K562 (cell line): ENCODE measurements around the gene ARL2. TPM values are rescaled to one million over a fixed set of nuclear protein-coding genes. Genes with fewer than 3 reads are reported as not detected.
A peak's percentile ranks its signal among the peaks of the same experiment; 100 is the strongest.

Experiments
- ATAC-seq: fragments of 200-7000 bp; cut with Tn5 transposase; 3 replicates; pipeline ENCODE4 v1.9.1; 2020; ENCODE audit warnings: moderate library complexity
- BruUV-seq: library from RNA; stranded (reverse); fragments of 400-500 nt; replicated peaks from 2 replicates; lab custom pipeline; 2021; lab: Mats Ljungman, UMichigan
- CTCF ChIA-PET: fragments of 300-600 bp; formaldehyde crosslinking; extraction: SDS; loops from one replicate; lab custom pipeline; 2021; ENCODE audit warnings: low intra/inter-chr PET ratio; lab: Yijun Ruan, JAX
- POLR2A ChIA-PET: fragments of 300-600, 350-650 bp; sonication (Branson Sonifier 250); formaldehyde crosslinking; extraction: SDS; loops from one replicate; lab custom pipeline; 2021; ENCODE audit warnings: antibody characterized with exemption, inconsistent platforms; lab: Yijun Ruan, JAX
- DNase-seq, 4 experiments: peaks; one replicate each; pipeline versions ENCODE4 v3.0.0 to v3.0.0-alpha.2; 2011 to 2018; ENCODE audit warnings: low spot score in 3 of 4, mixed read lengths in 3 of 4; ENCODE audit errors: extremely low read depth in 1 of 4
- FAIRE-seq: peaks from 2 replicates; lab custom pipeline; 2011; peaks lifted over from hg19 to GRCh38; lab: Jason Lieb, UNC
- H2AFZ ChIP-seq: 2 replicates; pipeline ENCODE4 v1.6.0; 2011; ENCODE audit warnings: low read depth, low read length, control low read depth, inconsistent platforms
- H3K27ac ChIP-seq: fragments of 200-600 bp; 3 replicates; pipeline ENCODE4 v1.8.0; 2011; ENCODE audit warnings: low read depth, mild to moderate bottlenecking, control low read depth, inconsistent platforms, low read length, moderate library complexity, mixed read lengths; ENCODE audit errors: extremely low read depth
- H3K27me3 ChIP-seq, 2 experiments: fragments of 300-600 bp in 1 of 2; 2 replicates in 1 of 2; 3 replicates in 1 of 2; pipeline versions ENCODE4 v1.6.0 to v1.8.0; 2011; ENCODE audit warnings: inconsistent platforms in 2 of 2, low read length in 2 of 2, mild to moderate bottlenecking in 1 of 2, mixed read lengths in 1 of 2, moderate library complexity in 1 of 2; ENCODE audit not compliant: control insufficient read depth in 2 of 2, insufficient read depth in 2 of 2
- H3K36me3 ChIP-seq: fragments of 300-600 bp; 3 replicates; pipeline ENCODE4 v1.8.0; 2011; ENCODE audit warnings: mild to moderate bottlenecking, low read length, inconsistent platforms; ENCODE audit not compliant: control insufficient read depth, insufficient read depth
- H3K4me1 ChIP-seq, 2 experiments: fragments of 200-600 bp in 1 of 2; replicated peaks in 1 of 2; 2 replicates in 1 of 2; 3 replicates in 1 of 2; pipeline versions ENCODE4 v1.5.1 to v1.8.0; 2011; ENCODE audit warnings: inconsistent platforms in 2 of 2, low read length in 2 of 2, mild to moderate bottlenecking in 1 of 2, mixed read lengths in 1 of 2, moderate library complexity in 1 of 2; ENCODE audit not compliant: control insufficient read depth in 2 of 2, insufficient read depth in 2 of 2
- H3K4me2 ChIP-seq: 2 replicates; pipeline ENCODE4 v1.6.1; 2011; ENCODE audit warnings: low read length, control low read depth, inconsistent platforms, mixed read lengths; ENCODE audit not compliant: insufficient read depth
- H3K4me3 ChIP-seq: fragments of 200-600 bp; sonication (generic), shearing (Covaris generic); 2 replicates; pipeline ENCODE4 v1.5.1; 2016; ENCODE audit warnings: control low read depth, inconsistent platforms
- H3K79me2 ChIP-seq: fragments of 200-600 bp; 3 replicates; pipeline ENCODE4 v1.8.0; 2011; ENCODE audit warnings: low read length, inconsistent platforms; ENCODE audit not compliant: control insufficient read depth, insufficient read depth
- H3K9ac ChIP-seq, 2 experiments: 2 replicates each; pipeline versions ENCODE4 v1.6.0 to v1.6.1; 2011; ENCODE audit warnings: low read depth in 2 of 2, low read length in 2 of 2, control low read depth in 1 of 2, inconsistent platforms in 1 of 2, mild to moderate bottlenecking in 1 of 2, mixed read lengths in 1 of 2; ENCODE audit not compliant: insufficient read depth in 1 of 2
- H3K9me1 ChIP-seq: one replicate; pipeline ENCODE4 v1.6.0; 2011; ENCODE audit warnings: inconsistent platforms, mild to moderate bottlenecking, low read length, moderate library complexity; ENCODE audit not compliant: control insufficient read depth, insufficient read depth
- H3K9me3 ChIP-seq: replicated peaks from 2 replicates; pipeline ENCODE4 v1.5.1; 2011; ENCODE audit warnings: low read depth, low read length, inconsistent platforms; ENCODE audit not compliant: control insufficient read depth, insufficient read depth
- H4K20me1 ChIP-seq: replicated peaks from 2 replicates; pipeline ENCODE4 v1.6.1; 2011; ENCODE audit warnings: low read length, inconsistent platforms, mixed read lengths; ENCODE audit not compliant: control insufficient read depth, insufficient read depth
- BACH1 ChIP-seq: fragments of 200-800 bp; sonication (Bioruptor generic); IDR thresholded peaks from 2 replicates; pipeline ENCODE4 v1.6.1; 2016; ENCODE audit warnings: missing genetic modification characterization, missing compliant biosample characterization
- CBFA2T3 ChIP-seq: fragments of 450-650 bp; IDR thresholded peaks from 2 replicates; pipeline ENCODE4 v1.6.1; 2017
- KDM4B ChIP-seq, 2 experiments: fragments of 450-650 bp in 1 of 2; sonication (generic) in 1 of 2; IDR thresholded peaks; 2 replicates each; pipeline ENCODE4 v1.6.1; 2016 to 2017; ENCODE audit warnings: borderline replicate concordance in 2 of 2, antibody characterized with exemption in 1 of 2, low read depth in 1 of 2, mild to moderate bottlenecking in 1 of 2
- NCOA6 ChIP-seq: fragments of 450-650 bp; IDR thresholded peaks from 2 replicates; pipeline ENCODE4 v1.6.1; 2017; ENCODE audit warnings: mild to moderate bottlenecking
- PHF21A ChIP-seq: fragments of 450-650 bp; IDR thresholded peaks from 2 replicates; pipeline ENCODE4 v1.6.1; 2017; ENCODE audit warnings: low read depth, borderline replicate concordance
- RBM25 ChIP-seq: fragments of 200-400 bp; formaldehyde crosslinking; IDR thresholded peaks from 2 replicates; pipeline ENCODE4 v1.6.1; 2018; ENCODE audit warnings: low read length, low read depth, moderate library complexity; ENCODE audit not compliant: severe bottlenecking
- SRSF1 ChIP-seq: fragments of 200-400 bp; formaldehyde crosslinking; IDR thresholded peaks from 2 replicates; pipeline ENCODE4 v1.6.1; 2017; ENCODE audit warnings: mild to moderate bottlenecking, low read depth, low read length, moderate library complexity
- TCFL5 ChIP-seq: fragments of 250-450 bp; sonication (Bioruptor Pico); conservative IDR thresholded peaks from 2 replicates; pipeline ENCODE4 v1.6.1; 2021; ENCODE audit warnings: mild to moderate bottlenecking, moderate library complexity, matching md5 sums
- TFAM ChIP-seq: fragments of 250-450 bp; sonication (Bioruptor Pico); conservative IDR thresholded peaks from 2 replicates; pipeline ENCODE4 v1.5.0; 2021; ENCODE audit warnings: mild to moderate bottlenecking, moderate library complexity
- ZC3H11A ChIP-seq: IDR thresholded peaks from 2 replicates; pipeline ENCODE4 v1.6.1; 2012; ENCODE audit warnings: low read depth, low read length, improper control_type of control experiment
- ZFP36 ChIP-seq: fragments of 150-350 bp; IDR thresholded peaks from 2 replicates; pipeline ENCODE4 v1.6.1; 2018; ENCODE audit warnings: low read length, low read depth; ENCODE audit not compliant: partially characterized antibody
- ZFX ChIP-seq: sonication (generic); formaldehyde crosslinking; IDR thresholded peaks from 2 replicates; pipeline ENCODE4 v1.8.0; 2022; ENCODE audit warnings: mild to moderate bottlenecking, missing genetic modification reagents, moderate library complexity
- WGBS: fragments of 100-300 bp; shearing (Covaris generic); methylation state at CpG from one replicate; pipeline ENCODE4 v1.1.6; 2016; ENCODE audit warnings: low coverage, mixed read lengths; ENCODE audit not compliant: insufficient coverage; ENCODE audit errors: missing lambda C conversion rate; 5-methylcytosine and 5-hydroxymethylcytosine counted together
- in situ Hi-C: fragments of 300-500 bp; cut with MboI; formaldehyde crosslinking; loops from 4 replicates; pipeline ENCODE4 v1.15.0; 2018; ENCODE audit warnings: inconsistent platforms, mixed read lengths
- intact Hi-C: fragments of 100-400 bp; cut with micrococcal nuclease; formaldehyde crosslinking; loops from 2 replicates; pipeline ENCODE4 v1.14.2; 2022
- polyA plus RNA-seq, 8 experiments: library from polyadenylated mRNA; depleted of rRNA in 4 of 8; stranded (reverse) in 5 of 8; unstranded in 3 of 8; fragments of >200 nt; fragmentation: Nextera tagmentation in 2 of 8; fragmentation: Illumina TruSeq in 1 of 8; extraction: Ambion mirVana in 2 of 8; extraction: Trizol in 1 of 8; gene quantifications; 2 replicates each; pipeline versions ENCODE4 v1.2.1 to v1.2.3, GENCODE V29; 2011 to 2014; ENCODE audit warnings: inconsistent platforms in 1 of 8, missing spikeins in 1 of 8
- total RNA-seq, 7 experiments: library from RNA; depleted of rRNA in 6 of 7; stranded (reverse); fragments of >200 nt in 6 of 7; fragmentation: Illumina TruSeq in 2 of 7; extraction: Trizol in 2 of 7; gene quantifications; 2 replicates each; pipeline versions ENCODE4 v1.2.1 to v1.2.3, GENCODE V29; 2011 to 2021; ENCODE audit warnings: low replicate concordance in 1 of 7
- TF ChIP-seq, protein P1 (sequence below): fragments of 200-400 bp; formaldehyde crosslinking; IDR thresholded peaks from 2 replicates; pipeline ENCODE4 v1.6.1; 2017; ENCODE audit warnings: mild to moderate bottlenecking, low read depth, low read length, moderate library complexity
- TF ChIP-seq, protein P2 (sequence below): conservative IDR thresholded peaks from 2 replicates; pipeline ENCODE4 v1.6.1; 2011; ENCODE audit warnings: low read depth, mild to moderate bottlenecking, low read length; ENCODE audit not compliant: control insufficient read depth

Gene ARL2
- total and polyA plus RNA-seq, 9 of the 15 experiments (the other 6 are each of a cell fraction or from before 2014, with no cell fraction given) = 5.7 to 154 (median 92.2) TPM

DNA sequence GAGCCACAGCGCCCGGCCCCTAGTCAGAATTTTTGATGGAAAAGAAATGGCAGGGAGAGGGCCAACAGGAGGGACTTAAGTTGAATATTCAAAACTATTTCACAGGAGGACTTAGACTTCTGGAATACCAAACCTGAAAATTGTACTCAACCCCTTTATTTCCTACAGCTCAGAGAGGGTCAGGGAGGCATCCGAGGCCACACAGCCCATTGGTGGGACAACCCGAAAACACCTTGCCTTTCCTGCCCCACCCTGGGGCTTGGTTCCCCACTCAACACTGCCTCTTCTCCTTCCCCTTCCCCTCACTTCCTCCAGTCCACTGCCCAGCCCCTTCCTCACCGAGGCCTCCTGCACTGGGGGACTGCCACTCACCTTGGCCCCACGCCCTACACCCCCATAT lies 43.0 kb downstream of the ARL2 start:
- Histone ChIP-seq H3K9ac (no peak overlapping the region), H4K20me1 (no peaks in the 10 kb centered on the region), H3K36me3 (no peaks in the 10 kb centered on the region), H3K27ac (no peak overlapping the region), H3K9me1 (no peaks in the 10 kb centered on the region), H3K4me3 (no peak overlapping the region), H3K79me2 (no peaks in the 10 kb centered on the region), H3K4me2 (no peak overlapping the region), H3K4me1 (peaks cover 14 to 30% of the 10 kb centered on the region in 2 experiments; a peak in 4 of 5 replicates), H3K27me3 (no peaks in the 10 kb centered on the region; a peak in 2 of 5 replicates), H2AFZ (no peak overlapping the region), H3K9me3 (no peaks in the 10 kb centered on the region)
- no peak for FAIRE-seq
- intact Hi-C loops = no loop called here
- ATAC-seq = no peak
- ChIA-PET CTCF (no interaction called here), POLR2A (interaction anchor here (0.6 kb wide), 2 partner anchors 69 to 678 kb away, joined by 3 read pairs; no protein-coding TSS in a partner anchor)
- in situ Hi-C loops = no loop called here
- WGBS = 61% methylated on average over 6 of the region's 6 CpGs
- no peak for DNase-seq
- BruUV-seq = no TSS peak
- TF ChIP-seq TFAM (no peak), ZFP36 (peak; percentile 58), RBM25 (peak; percentile 45)

DNA sequence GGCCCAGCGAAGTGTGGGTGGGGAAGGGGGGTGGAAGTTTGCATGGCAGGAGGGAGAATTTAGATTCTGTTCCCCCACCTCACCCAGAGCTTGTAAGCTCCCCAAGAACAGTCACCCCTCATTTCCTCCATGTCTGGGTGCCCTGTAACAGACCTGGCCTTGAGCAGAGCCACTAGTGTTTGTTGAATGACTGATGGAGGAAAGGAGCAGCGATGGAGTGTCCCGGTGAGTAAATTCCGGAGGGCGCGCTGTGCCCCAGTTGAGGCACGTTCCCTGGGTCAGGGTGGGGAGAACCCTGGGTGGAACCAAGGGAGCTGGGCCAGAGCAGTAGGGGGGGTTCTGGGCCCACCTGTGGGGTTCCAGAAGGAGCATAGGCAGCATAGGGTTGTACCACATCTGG lies 43.6 kb downstream of the ARL2 start:
- Histone ChIP-seq H3K79me2 (no peaks in the 10 kb centered on the region), H3K4me1 (peaks cover 14 to 30% of the 10 kb centered on the region in 2 experiments; a peak in 4 of 5 replicates), H4K20me1 (no peaks in the 10 kb centered on the region), H3K9ac (no peak overlapping the region), H3K4me2 (no peak overlapping the region), H3K4me3 (no peak overlapping the region), H3K9me3 (no peaks in the 10 kb centered on the region), H3K27me3 (no peaks in the 10 kb centered on the region; a peak in 2 of 5 replicates), H2AFZ (no peak overlapping the region), H3K9me1 (no peaks in the 10 kb centered on the region), H3K27ac (no peak overlapping the region), H3K36me3 (no peaks in the 10 kb centered on the region)
- in situ Hi-C loops (no loop called here), intact Hi-C loops (no loop called here)
- ATAC-seq (no peak), DNase-seq (no peak), FAIRE-seq (no peak)
- no TSS peak for BruUV-seq
- WGBS = 62% methylated on average over 7 of the region's 7 CpGs
- POLR2A ChIA-PET = interaction anchor here (0.6 kb wide), 4 partner anchors 32 to 677 kb away, joined by 3 read pairs; no protein-coding TSS in a partner anchor
- CTCF ChIA-PET = no interaction called here
- no peak for TF ChIP-seq SRSF1
- TF ChIP-seq TCFL5 = no peak
- TF ChIP-seq BACH1 (tag) = no peak
- no peak for TF ChIP-seq ZC3H11A
- TF ChIP-seq, protein P1, sequence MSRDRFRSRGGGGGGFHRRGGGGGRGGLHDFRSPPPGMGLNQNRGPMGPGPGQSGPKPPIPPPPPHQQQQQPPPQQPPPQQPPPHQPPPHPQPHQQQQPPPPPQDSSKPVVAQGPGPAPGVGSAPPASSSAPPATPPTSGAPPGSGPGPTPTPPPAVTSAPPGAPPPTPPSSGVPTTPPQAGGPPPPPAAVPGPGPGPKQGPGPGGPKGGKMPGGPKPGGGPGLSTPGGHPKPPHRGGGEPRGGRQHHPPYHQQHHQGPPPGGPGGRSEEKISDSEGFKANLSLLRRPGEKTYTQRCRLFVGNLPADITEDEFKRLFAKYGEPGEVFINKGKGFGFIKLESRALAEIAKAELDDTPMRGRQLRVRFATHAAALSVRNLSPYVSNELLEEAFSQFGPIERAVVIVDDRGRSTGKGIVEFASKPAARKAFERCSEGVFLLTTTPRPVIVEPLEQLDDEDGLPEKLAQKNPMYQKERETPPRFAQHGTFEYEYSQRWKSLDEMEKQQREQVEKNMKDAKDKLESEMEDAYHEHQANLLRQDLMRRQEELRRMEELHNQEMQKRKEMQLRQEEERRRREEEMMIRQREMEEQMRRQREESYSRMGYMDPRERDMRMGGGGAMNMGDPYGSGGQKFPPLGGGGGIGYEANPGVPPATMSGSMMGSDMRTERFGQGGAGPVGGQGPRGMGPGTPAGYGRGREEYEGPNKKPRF = no peak
- TF ChIP-seq PHF21A = no peak
- TF ChIP-seq, protein P2, sequence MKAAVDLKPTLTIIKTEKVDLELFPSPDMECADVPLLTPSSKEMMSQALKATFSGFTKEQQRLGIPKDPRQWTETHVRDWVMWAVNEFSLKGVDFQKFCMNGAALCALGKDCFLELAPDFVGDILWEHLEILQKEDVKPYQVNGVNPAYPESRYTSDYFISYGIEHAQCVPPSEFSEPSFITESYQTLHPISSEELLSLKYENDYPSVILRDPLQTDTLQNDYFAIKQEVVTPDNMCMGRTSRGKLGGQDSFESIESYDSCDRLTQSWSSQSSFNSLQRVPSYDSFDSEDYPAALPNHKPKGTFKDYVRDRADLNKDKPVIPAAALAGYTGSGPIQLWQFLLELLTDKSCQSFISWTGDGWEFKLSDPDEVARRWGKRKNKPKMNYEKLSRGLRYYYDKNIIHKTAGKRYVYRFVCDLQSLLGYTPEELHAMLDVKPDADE = no peak
- no peak for TF ChIP-seq NCOA6
- no peak for TF ChIP-seq KDM4B (IDR thresholded peaks at IDR 0.05; ENCODE audit: borderline replicate concordance in 2 of 2, low read depth in 1 of 2)
- no peak for TF ChIP-seq CBFA2T3
- TF ChIP-seq ZFX (CRISPR knock-in tag) = no peak
